Ishikawa (cell line): Measurements from ENCODE around the gene PALLD.
A peak's percentile ranks its signal among the peaks of the same experiment; 100 is the strongest.

ENCODE experiments used
- CEBPB ChIP-seq: IDR thresholded peaks from 2 replicates; pipeline ENCODE4 v1.6.1; 2012
- CREB1 ChIP-seq: IDR thresholded peaks from 2 replicates; pipeline ENCODE4 v1.6.1; 2012; ENCODE audit warnings: low read depth
- EGR1 ChIP-seq: IDR thresholded peaks from 2 replicates; pipeline ENCODE4 v1.6.1; 2012
- EP300 ChIP-seq: IDR thresholded peaks from 2 replicates; pipeline ENCODE4 v1.6.1; 2012; ENCODE audit warnings: borderline replicate concordance
- FOXM1 ChIP-seq: IDR thresholded peaks from 2 replicates; pipeline ENCODE4 v1.6.1; 2012; ENCODE audit warnings: low read depth, borderline replicate concordance
- MAX ChIP-seq: IDR thresholded peaks from 2 replicates; pipeline ENCODE4 v1.6.1; 2012
- NFIC ChIP-seq: IDR thresholded peaks from 2 replicates; pipeline ENCODE4 v1.6.1; 2012
- RAD21 ChIP-seq: IDR thresholded peaks from 2 replicates; pipeline ENCODE4 v1.6.1; 2012; ENCODE audit warnings: low read depth
- REST ChIP-seq: IDR thresholded peaks from 2 replicates; pipeline ENCODE4 v1.6.1; 2012; ENCODE audit warnings: low read depth, mild to moderate bottlenecking
- TAF1 ChIP-seq: IDR thresholded peaks from 2 replicates; pipeline ENCODE4 v1.6.1; 2012; ENCODE audit warnings: low read depth, mild to moderate bottlenecking
- TCF12 ChIP-seq: IDR thresholded peaks from 2 replicates; pipeline ENCODE4 v1.6.1; 2012; ENCODE audit warnings: low read depth
- TEAD4 ChIP-seq: IDR thresholded peaks from 2 replicates; pipeline ENCODE4 v1.6.1; 2012
- YY1 ChIP-seq: IDR thresholded peaks from 2 replicates; pipeline ENCODE4 v1.6.1; 2012; ENCODE audit warnings: low read depth
- ZBTB7A ChIP-seq: IDR thresholded peaks from 2 replicates; pipeline ENCODE4 v1.6.1; 2012; ENCODE audit warnings: low read depth
- TF ChIP-seq, protein P1 (sequence below): IDR thresholded peaks from 2 replicates; pipeline ENCODE4 v1.6.1; 2012

Gene PALLD

DNA sequence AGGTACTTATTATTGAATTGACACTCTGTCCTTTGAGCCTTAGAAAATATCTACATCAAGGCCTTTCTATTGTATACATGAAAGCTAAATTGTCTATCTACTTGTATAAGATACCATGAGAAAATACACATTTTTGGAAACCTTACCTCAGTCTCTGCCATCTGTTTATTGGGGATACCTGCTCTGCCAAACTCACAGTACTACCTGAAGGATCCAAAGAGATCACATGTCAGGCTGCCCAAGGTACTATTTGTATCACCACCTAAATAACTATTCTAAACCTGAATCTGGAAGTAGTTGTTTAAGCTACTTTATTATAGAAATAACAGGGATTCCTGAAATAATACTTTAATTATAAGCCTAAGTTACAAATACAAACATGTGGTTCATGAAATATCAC is 126.2 kb downstream of the PALLD start:
- TF ChIP-seq RAD21 (no peak), EGR1 (no peak), ZBTB7A (no peak), NFIC (no peak), YY1 (no peak), FOXM1 (no peak), TCF12 (no peak), TEAD4 (no peak), CREB1 (no peak), MAX (no peak), TAF1 (no peak), EP300 (no peak), REST (no peak), CEBPB (no peak)
- TF ChIP-seq, protein P1, sequence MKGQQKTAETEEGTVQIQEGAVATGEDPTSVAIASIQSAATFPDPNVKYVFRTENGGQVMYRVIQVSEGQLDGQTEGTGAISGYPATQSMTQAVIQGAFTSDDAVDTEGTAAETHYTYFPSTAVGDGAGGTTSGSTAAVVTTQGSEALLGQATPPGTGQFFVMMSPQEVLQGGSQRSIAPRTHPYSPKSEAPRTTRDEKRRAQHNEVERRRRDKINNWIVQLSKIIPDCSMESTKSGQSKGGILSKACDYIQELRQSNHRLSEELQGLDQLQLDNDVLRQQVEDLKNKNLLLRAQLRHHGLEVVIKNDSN, result no peak

GRCh38 chr4:168623484-168623883 is 126.6 kb downstream of the PALLD start:
- no peak for TF ChIP-seq ZBTB7A
- no peak for TF ChIP-seq MAX

GRCh38 chr4:168628251-168628650 is 131.4 kb downstream of the PALLD start:
- TF ChIP-seq FOXM1 (no peak), EP300 (no peak), REST (no peak), TAF1 (no peak), TEAD4 (no peak), YY1 (no peak), CREB1 (no peak), MAX (no peak), ZBTB7A (no peak), CEBPB (no peak), EGR1 (no peak), NFIC (no peak), RAD21 (no peak), TCF12 (no peak)
- TF ChIP-seq, protein P1, result no peak

- no peak for TF ChIP-seq EGR1
- TF ChIP-seq, protein P1, result no peak
- no peak for TF ChIP-seq CREB1
- no peak for TF ChIP-seq TCF12
- no peak for TF ChIP-seq EP300
- TF ChIP-seq TEAD4, result no peak
- no peak for TF ChIP-seq MAX
- no peak for TF ChIP-seq FOXM1
- no peak for TF ChIP-seq YY1
Measured at GRCh38 chr4:168629566-168629965, 132.7 kb downstream of the PALLD start.

DNA sequence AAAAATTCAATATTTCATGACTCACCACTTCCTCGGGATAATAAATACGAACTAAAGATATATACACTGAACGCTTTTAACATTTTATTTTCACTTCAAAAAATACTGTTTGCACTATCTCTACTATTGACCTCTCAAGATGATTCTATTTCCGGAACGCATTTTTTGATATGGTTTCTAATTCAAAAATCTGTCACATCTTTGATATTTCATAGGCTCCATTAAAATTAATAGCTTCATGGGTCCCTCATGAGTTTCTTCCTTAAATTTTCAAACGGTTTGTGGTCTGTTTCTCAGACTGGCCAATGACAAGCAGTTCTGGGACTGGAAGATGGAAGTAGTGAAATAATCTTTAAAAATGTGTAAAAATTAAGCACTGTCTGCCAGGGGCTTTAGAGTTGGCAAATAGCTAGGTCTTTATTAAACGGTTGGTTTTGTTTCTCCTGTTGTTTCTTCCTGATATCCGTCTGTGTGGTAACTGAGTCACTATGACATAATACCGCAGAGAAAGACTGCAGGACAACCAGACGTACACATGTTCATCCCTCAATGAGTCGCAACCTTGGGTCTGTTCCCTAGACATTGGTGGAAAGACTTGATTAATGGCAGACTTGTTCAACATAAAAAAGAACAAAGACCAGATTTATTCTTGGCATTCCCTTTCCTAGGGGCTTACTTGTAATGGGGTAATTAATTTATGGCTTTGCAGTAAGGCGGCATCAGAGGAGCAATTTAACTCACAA is 133.8 kb downstream of the PALLD start:
- 0 out of 2 replicates have a peak, but pooled peaks have one; percentile 10 for TF ChIP-seq FOXM1
- no peak for TF ChIP-seq CEBPB
- no peak for TF ChIP-seq ZBTB7A
- 0 out of 2 replicates have a peak, but pooled peaks have one; percentile 7 for TF ChIP-seq CREB1
- TF ChIP-seq TAF1, result no peak
- no peak for TF ChIP-seq EP300
